ENCODE results near the gene KNCN. TPM values are rescaled to one million over a fixed set of nuclear protein-coding genes. Genes with fewer than 3 reads are reported as not detected.
A peak's percentile ranks its signal among the peaks of the same experiment; 100 is the strongest.

KNCN gene
- total RNA-seq, result not detected
- not detected for polyA plus RNA-seq

- no peak for TF ChIP-seq POLR2A (IDR thresholded peaks at IDR 0.05)
- TF ChIP-seq POLR2AphosphoS5 (IDR thresholded peaks at IDR 0.05), result no peak
- no peak for TF ChIP-seq CTCF (IDR thresholded peaks at IDR 0.05)
- TF ChIP-seq EP300 (IDR thresholded peaks at IDR 0.05), result no peak
- Histone ChIP-seq H3K36me3 (no peaks in the 10 kb centered on the region), H3K4me1 (peaks cover 0 to 5% (median 0%) of the 10 kb centered on the region in 4 donors), H3K9me3 (no peaks in the 10 kb centered on the region), H3K27ac (no peak within 1 kb of the TSS), H3K27me3 (peaks cover 0 to 5% (median 0%) of the 10 kb centered on the region in 3 donors), H3K4me3 (no peak within 1 kb of the TSS)
- no peak for DNase-seq
- intact Hi-C loops (cut with DNase I), result no loop called here
- 63 to 78% methylated on average over 6 of the region's 6 CpGs for WGBS, 2 donors
Observed at GRCh38 chr1:46551597-46552095, at the start of gene KNCN. KNCN (minus strand) TSS chr1:46551647; CDS start chr1:46551215, 432 bp downstream.

GRCh38 chr1:46599059-46599970 lies 47.9 kb upstream of the KNCN start:
- H3K4me1 ChIP-seq, result peaks cover 0 to 76% (median 60%) of the 10 kb centered on the region in 4 donors
- WGBS, 2 donors, result 80 to 88% methylated on average over 9 of the region's 9 CpGs
- H3K27ac ChIP-seq, result peak overlapping the region in 3 of 4 donors; percentile 64 to 70 (median 68)
- DNase-seq, result no peak
- H3K36me3 ChIP-seq, result no peaks in the 10 kb centered on the region
- H3K9me3 ChIP-seq, result no peaks in the 10 kb centered on the region
- intact Hi-C loops (cut with DNase I), result no loop called here
- H3K27me3 ChIP-seq, result no peaks in the 10 kb centered on the region
- TF ChIP-seq EP300 (IDR thresholded peaks at IDR 0.05) (no peak), POLR2AphosphoS5 (IDR thresholded peaks at IDR 0.05) (peak in 2 of 4 donors; percentile 63 to 65), CTCF (IDR thresholded peaks at IDR 0.05) (no peak)
- no peak overlapping the region for H3K4me3 ChIP-seq

- DNase-seq, result no peak
- intact Hi-C loops (cut with DNase I), result no loop called here
- Histone ChIP-seq H3K36me3 (peaks cover 11 to 22% (median 18%) of the 10 kb centered on the region in 4 donors), H3K27me3 (no peaks in the 10 kb centered on the region), H3K4me1 (peaks cover 0 to 57% (median 43%) of the 10 kb centered on the region in 4 donors), H3K27ac (peak overlapping the region in 1 of 4 donors; percentile 0), H3K4me3 (no peak overlapping the region), H3K9me3 (no peaks in the 10 kb centered on the region)
- WGBS, 2 donors, result 96% methylated on average over 3 of the region's 3 CpGs
- TF ChIP-seq EP300 (IDR thresholded peaks at IDR 0.05), result no peak
Observed at GRCh38 chr1:46596846-46597245, 45.4 kb upstream of the KNCN start.

- Histone ChIP-seq H3K9me3 (no peaks in the 10 kb centered on the region), H3K36me3 (peaks cover 19 to 30% (median 26%) of the 10 kb centered on the region in 4 donors), H3K4me1 (peaks cover 0 to 49% (median 35%) of the 10 kb centered on the region in 4 donors), H3K27me3 (no peaks in the 10 kb centered on the region), H3K4me3 (no peak overlapping the region), H3K27ac (peak overlapping the region in 3 of 4 donors; percentile 6 to 46 (median 7))
- DNase-seq, result no peak
- intact Hi-C loops (cut with DNase I), result no loop called here
- WGBS, 2 donors, result 96% methylated on average over 1 of the region's 1 CpG
- no peak for TF ChIP-seq POLR2AphosphoS5 (IDR thresholded peaks at IDR 0.05)
- TF ChIP-seq POLR2A (IDR thresholded peaks at IDR 0.05), result no peak
- no peak for TF ChIP-seq CTCF (IDR thresholded peaks at IDR 0.05)
- TF ChIP-seq EP300 (IDR thresholded peaks at IDR 0.05), result no peak
Observed at GRCh38 chr1:46596036-46596435, 44.6 kb upstream of the KNCN start.

- no peak overlapping the region for H3K4me3 ChIP-seq
- H3K36me3 ChIP-seq, result peaks cover 26 to 39% (median 32%) of the 10 kb centered on the region in 4 donors
- H3K4me1 ChIP-seq, result peaks cover 0 to 42% (median 27%) of the 10 kb centered on the region in 4 donors
- DNase-seq, result peak; percentile 85
- intact Hi-C loops (cut with DNase I), result no loop called here
- peak overlapping the region; percentile 30 to 58 (median 40) for H3K27ac ChIP-seq
- TF ChIP-seq EP300 (IDR thresholded peaks at IDR 0.05) (no peak), POLR2AphosphoS5 (IDR thresholded peaks at IDR 0.05) (peak in 1 of 4 donors; percentile 41), CTCF (IDR thresholded peaks at IDR 0.05) (no peak), POLR2A (IDR thresholded peaks at IDR 0.05) (no peak)
- H3K9me3 ChIP-seq, result no peaks in the 10 kb centered on the region
- WGBS, 2 donors, result 48 to 80% methylated on average over 3 of the region's 3 CpGs
- H3K27me3 ChIP-seq, result no peaks in the 10 kb centered on the region
Observed at GRCh38 chr1:46595127-46595526, 43.7 kb upstream of the KNCN start.
